RWPE2 (cell line): ENCODE measurements around the gene HOXC4.

ENCODE experiments used
- ATAC-seq: fragments of 200-7000 bp; cut with Tn5 transposase; 3 replicates; pipeline ENCODE4 v1.9.1; 2021; ENCODE audit warnings: low read depth
- DNase-seq: peaks from one replicate; pipeline ENCODE4 v3.0.0-alpha.2; 2020; ENCODE audit warnings: low spot score
- H3K27ac ChIP-seq: fragments of 450-650 bp; 2 replicates; pipeline ENCODE4 v1.5.1; 2017; ENCODE audit warnings: mild to moderate bottlenecking; ENCODE audit not compliant: poor library complexity, severe bottlenecking
- H3K27me3 ChIP-seq: fragments of 250-450 bp; sonication (Bioruptor Pico); 2 replicates; pipeline ENCODE4 v1.5.1; 2021; ENCODE audit warnings: mild to moderate bottlenecking, moderate library complexity; ENCODE audit not compliant: insufficient read depth, poor library complexity, severe bottlenecking
- H3K36me3 ChIP-seq: fragments of 250-450 bp; sonication (Bioruptor Pico); 2 replicates; pipeline ENCODE4 v1.5.1; 2020; ENCODE audit warnings: low read depth, mild to moderate bottlenecking, moderate library complexity
- H3K4me1 ChIP-seq: fragments of 250-450 bp; sonication (Bioruptor Pico); 2 replicates; pipeline ENCODE4 v1.5.1; 2021; ENCODE audit warnings: mild to moderate bottlenecking, moderate library complexity; ENCODE audit not compliant: insufficient read depth, poor library complexity, severe bottlenecking
- H3K4me3 ChIP-seq: fragments of 250-450 bp; sonication (Bioruptor Pico); 2 replicates; pipeline ENCODE4 v1.5.1; 2021; ENCODE audit warnings: mild to moderate bottlenecking, moderate library complexity; ENCODE audit not compliant: severe bottlenecking
- H3K9me3 ChIP-seq: fragments of 250-450 bp; sonication (Bioruptor Pico); 2 replicates; pipeline ENCODE4 v1.5.1; 2021; ENCODE audit warnings: mild to moderate bottlenecking, moderate library complexity; ENCODE audit not compliant: severe bottlenecking
- TF ChIP-seq, protein P1 (sequence below): fragments of 450-650 bp; IDR thresholded peaks from one replicate; pipeline ENCODE4 v1.5.1; 2017; ENCODE audit warnings: mild to moderate bottlenecking, moderate library complexity; ENCODE audit not compliant: poor library complexity, severe bottlenecking

HOXC4 gene

DNA sequence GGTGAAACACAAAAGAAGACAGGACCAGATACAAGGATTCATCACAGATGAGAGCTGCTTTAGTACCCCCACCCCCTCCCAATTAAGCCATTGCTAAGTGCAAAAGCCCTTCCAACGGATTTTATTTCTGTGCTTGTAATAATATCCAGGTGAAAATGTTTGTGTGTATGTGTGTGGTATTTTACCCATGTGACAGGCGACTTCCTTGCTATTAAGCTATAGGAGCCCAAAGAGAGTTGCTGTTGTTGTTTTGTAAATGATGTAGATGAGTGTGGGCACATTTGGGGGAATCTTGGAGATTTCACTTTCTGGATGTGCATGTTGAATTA is 3.2 kb upstream of the HOXC4 start:
- no peak for ATAC-seq
- TF ChIP-seq, protein P1, sequence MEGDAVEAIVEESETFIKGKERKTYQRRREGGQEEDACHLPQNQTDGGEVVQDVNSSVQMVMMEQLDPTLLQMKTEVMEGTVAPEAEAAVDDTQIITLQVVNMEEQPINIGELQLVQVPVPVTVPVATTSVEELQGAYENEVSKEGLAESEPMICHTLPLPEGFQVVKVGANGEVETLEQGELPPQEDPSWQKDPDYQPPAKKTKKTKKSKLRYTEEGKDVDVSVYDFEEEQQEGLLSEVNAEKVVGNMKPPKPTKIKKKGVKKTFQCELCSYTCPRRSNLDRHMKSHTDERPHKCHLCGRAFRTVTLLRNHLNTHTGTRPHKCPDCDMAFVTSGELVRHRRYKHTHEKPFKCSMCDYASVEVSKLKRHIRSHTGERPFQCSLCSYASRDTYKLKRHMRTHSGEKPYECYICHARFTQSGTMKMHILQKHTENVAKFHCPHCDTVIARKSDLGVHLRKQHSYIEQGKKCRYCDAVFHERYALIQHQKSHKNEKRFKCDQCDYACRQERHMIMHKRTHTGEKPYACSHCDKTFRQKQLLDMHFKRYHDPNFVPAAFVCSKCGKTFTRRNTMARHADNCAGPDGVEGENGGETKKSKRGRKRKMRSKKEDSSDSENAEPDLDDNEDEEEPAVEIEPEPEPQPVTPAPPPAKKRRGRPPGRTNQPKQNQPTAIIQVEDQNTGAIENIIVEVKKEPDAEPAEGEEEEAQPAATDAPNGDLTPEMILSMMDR: no peak
- no peak for DNase-seq
- H3K27me3 ChIP-seq: peaks cover 93% of the 10 kb centered on the region
- H3K27ac ChIP-seq: no peak overlapping the region
- no peaks in the 10 kb centered on the region for H3K9me3 ChIP-seq
- H3K4me1 ChIP-seq: no peaks in the 10 kb centered on the region
- no peaks in the 10 kb centered on the region for H3K36me3 ChIP-seq
- H3K4me3 ChIP-seq: no peak overlapping the region

DNA sequence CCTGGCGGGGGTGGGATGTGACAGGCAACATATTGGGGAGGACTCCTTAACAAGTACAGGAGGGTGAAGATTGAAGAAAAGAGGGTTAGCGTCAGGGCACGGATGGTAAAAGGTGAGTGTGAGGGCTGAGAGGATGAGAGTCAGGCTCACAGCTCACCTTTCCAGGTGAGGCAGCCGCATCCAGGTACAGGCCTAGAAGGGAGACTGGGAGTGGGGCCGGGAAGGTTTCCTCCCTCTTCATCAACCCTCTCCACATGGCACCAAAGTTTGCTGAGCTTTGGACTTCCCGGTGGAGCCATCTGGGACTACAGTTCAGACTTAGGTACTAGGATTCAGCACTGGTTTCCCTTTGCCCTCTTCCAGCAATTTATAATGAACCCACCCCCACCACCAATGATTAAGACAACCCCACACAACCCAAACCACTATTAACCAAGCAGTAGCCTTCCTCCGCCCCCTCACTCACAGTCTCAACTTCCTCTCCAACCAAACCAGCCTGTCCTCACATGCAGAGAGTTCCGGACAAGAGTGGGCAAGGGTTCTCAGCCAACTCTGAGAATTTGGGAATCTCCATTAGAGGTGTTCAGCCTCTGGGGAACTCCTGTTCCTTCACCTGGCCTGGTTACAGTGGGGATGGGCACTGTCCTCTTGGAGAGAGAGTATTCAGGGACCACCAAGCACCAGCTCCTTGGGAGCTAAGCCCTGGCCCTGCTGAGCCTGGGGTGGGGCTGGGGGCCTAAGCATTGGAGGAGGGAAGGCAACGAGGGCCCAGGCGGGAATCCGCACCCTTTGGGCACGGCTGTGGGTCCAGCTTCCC is 2.4 kb upstream of the HOXC4 start:
- Histone ChIP-seq H3K36me3 (no peaks in the 10 kb centered on the region), H3K27ac (no peak overlapping the region), H3K27me3 (peaks cover 91% of the 10 kb centered on the region), H3K4me1 (no peaks in the 10 kb centered on the region), H3K4me3 (no peak overlapping the region), H3K9me3 (no peaks in the 10 kb centered on the region)
- TF ChIP-seq, protein P1: no peak
- ATAC-seq: peak; percentile 26; the same call in 2 of the 3 replicates
- DNase-seq: no peak

DNA sequence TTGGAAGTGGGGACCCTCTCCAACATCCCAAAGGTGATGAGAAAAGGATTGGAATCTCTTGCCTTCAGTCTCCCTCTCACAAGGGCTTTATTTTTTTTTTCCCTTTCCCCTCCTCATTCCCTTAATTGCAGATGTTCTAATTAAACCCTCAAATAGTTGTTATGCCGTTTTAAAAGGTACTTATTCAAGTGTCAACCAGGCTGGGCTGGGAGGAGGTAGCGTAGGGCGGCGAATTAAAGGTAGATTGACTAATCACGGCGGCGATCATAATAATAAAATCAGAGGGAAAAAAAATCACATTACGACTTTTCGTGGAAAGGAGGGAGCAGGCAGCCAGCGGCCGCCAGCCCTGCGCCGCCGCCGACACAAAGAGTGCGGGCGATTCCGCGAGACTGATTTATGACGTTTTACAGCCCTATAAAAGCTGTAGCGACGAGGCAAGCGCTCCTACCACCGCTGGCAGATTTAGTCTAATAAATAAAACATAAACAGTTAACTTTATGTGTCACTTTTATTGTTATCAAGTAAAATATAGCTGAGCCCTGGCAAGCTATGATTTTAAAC is 1.7 kb upstream of the HOXC4 start:
- H3K9me3 ChIP-seq: no peaks in the 10 kb centered on the region
- H3K36me3 ChIP-seq: no peaks in the 10 kb centered on the region
- no peaks in the 10 kb centered on the region for H3K4me1 ChIP-seq
- peaks cover 86% of the 10 kb centered on the region for H3K27me3 ChIP-seq
- H3K4me3 ChIP-seq: no peak overlapping the region
- TF ChIP-seq, protein P1: no peak
- DNase-seq: no peak
- no peak for ATAC-seq
- H3K27ac ChIP-seq: no peak overlapping the region

DNA sequence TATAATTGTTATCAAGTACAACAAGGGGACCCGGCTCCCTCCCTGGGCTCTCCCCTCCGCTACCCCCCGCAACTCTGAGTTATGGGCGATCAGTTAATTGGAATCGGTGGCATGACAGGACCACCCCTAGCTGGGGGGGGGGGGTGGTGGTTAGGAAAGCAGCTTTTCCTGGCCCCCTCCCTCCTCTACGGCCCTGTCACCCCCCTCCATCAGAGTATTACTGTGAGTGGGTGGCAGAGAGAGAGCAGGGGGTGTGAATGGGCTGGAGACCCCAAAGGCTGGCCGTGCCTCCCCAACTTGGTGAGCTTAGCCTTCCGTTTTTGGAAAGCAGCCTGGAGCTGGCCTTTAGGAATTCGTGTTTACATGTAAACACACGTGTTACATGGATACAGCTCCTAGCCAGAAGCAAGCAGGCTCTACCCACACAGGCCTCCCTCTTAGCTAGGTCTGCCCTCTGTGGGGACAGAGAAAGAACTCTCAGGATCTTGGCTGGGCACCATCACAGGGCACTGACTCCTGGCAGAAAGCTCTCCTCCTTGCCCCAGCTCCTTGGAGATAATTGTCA is 1.1 kb upstream of the HOXC4 start:
- H3K4me3 ChIP-seq: no peak overlapping the region
- ATAC-seq (no peak), DNase-seq (no peak)
- H3K36me3 ChIP-seq: no peaks in the 10 kb centered on the region
- peaks cover 80% of the 10 kb centered on the region for H3K27me3 ChIP-seq
- H3K27ac ChIP-seq: no peak overlapping the region
- no peaks in the 10 kb centered on the region for H3K9me3 ChIP-seq
- H3K4me1 ChIP-seq: no peaks in the 10 kb centered on the region
- TF ChIP-seq, protein P1: no peak
